ENCODE data around the gene FAM136A. TPM values are rescaled to one million over a fixed set of nuclear protein-coding genes. Genes with fewer than 3 reads are reported as not detected.

The FAM136A gene
- total and polyA plus RNA-seq, 7 donors: 14.1 to 74.5 (median 26.7) TPM

GRCh38 chr2:70341477-70341765, 39.6 kb upstream of the FAM136A start:
- peaks cover 0 to 7% (median under 1%) of the 10 kb centered on the region in 3 donors for H3K27me3 ChIP-seq (ENCODE audit: insufficient read depth in 3 of 3, low read length in 2 of 3)
- ATAC-seq (no peak), DNase-seq (no peak)
- no peaks in the 10 kb centered on the region for H3K4me1 ChIP-seq
- no peaks in the 10 kb centered on the region for H3K9me3 ChIP-seq
- H3K27ac ChIP-seq: no peak overlapping the region
- no peak overlapping the region for H3K4me3 ChIP-seq
- intact Hi-C loops (cut with DNase I): no loop called here
- H3K36me3 ChIP-seq (ENCODE audit: insufficient read depth in 1 of 2, low read depth in 1 of 2): no peaks in the 10 kb centered on the region
- TF ChIP-seq CTCF (IDR thresholded peaks at IDR 0.05): no peak

- TF ChIP-seq CTCF (IDR thresholded peaks at IDR 0.05): peak; percentile 55
- 8 to 10% (median 9%) methylated on average over 7 of the region's 7 CpGs for WGBS, 3 donors
- Histone ChIP-seq H3K27ac (no peak overlapping the region), H3K4me3 (no peak overlapping the region), H3K9me3 (no peaks in the 10 kb centered on the region), H3K27me3 (ENCODE audit: insufficient read depth in 3 of 3, low read length in 2 of 3) (peaks cover 0 to 4% (median 0%) of the 10 kb centered on the region in 3 donors), H3K36me3 (ENCODE audit: insufficient read depth in 1 of 2, low read depth in 1 of 2) (no peaks in the 10 kb centered on the region), H3K4me1 (no peaks in the 10 kb centered on the region)
- intact Hi-C loops (cut with DNase I): no loop called here
- DNase-seq (no peak), ATAC-seq (peak in 2 of 4 donors; percentile 50 to 60)
Measured at GRCh38 chr2:70340761-70341476, 39.1 kb upstream of the FAM136A start.

- DNase-seq (no peak), ATAC-seq (no peak)
- 64 to 67% (median 65%) methylated on average over 4 of the region's 4 CpGs for WGBS, 3 donors
- intact Hi-C loops (cut with DNase I): no loop called here
- no peak for TF ChIP-seq CTCF (IDR thresholded peaks at IDR 0.05)
- no peaks in the 10 kb centered on the region for H3K27me3 ChIP-seq (ENCODE audit: insufficient read depth in 3 of 3, low read length in 2 of 3)
- H3K4me3 ChIP-seq: no peak overlapping the region
- no peaks in the 10 kb centered on the region for H3K9me3 ChIP-seq
- H3K27ac ChIP-seq: no peak overlapping the region
- no peaks in the 10 kb centered on the region for H3K36me3 ChIP-seq (ENCODE audit: insufficient read depth in 1 of 2, low read depth in 1 of 2)
- H3K4me1 ChIP-seq: no peaks in the 10 kb centered on the region
Measured at GRCh38 chr2:70340075-70340474, 38.2 kb upstream of the FAM136A start.

DNA sequence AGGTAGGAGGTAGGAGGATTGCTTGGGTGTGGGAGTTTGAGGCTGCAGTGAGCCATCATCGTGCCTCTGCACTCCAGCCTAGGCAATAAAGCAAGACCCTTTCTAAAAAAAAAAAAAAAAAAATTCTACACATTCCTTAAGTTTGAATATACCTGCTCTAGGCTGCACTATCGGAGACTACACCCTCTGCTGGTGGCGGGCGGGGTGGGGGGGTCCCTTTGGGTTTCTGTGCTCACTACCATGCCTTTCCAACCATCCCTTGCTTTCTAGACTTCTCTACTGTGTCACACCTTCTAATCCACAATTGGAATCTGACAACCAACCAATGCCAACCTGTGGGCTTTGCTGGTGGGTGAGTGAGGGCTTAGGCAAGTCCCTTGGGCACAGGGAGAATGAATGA, 34.7 kb upstream of the FAM136A start:
- no peak for DNase-seq
- TF ChIP-seq CTCF (IDR thresholded peaks at IDR 0.05): no peak
- Histone ChIP-seq H3K27ac (no peak overlapping the region), H3K27me3 (ENCODE audit: insufficient read depth in 3 of 3, low read length in 2 of 3) (no peaks in the 10 kb centered on the region), H3K4me3 (no peak overlapping the region), H3K4me1 (no peaks in the 10 kb centered on the region), H3K9me3 (no peaks in the 10 kb centered on the region), H3K36me3 (ENCODE audit: insufficient read depth in 1 of 2, low read depth in 1 of 2) (no peaks in the 10 kb centered on the region)
- intact Hi-C loops (cut with DNase I): no loop called here
- no peak for ATAC-seq
- 76 to 86% (median 82%) methylated on average over 4 of the region's 4 CpGs for WGBS, 3 donors

DNA sequence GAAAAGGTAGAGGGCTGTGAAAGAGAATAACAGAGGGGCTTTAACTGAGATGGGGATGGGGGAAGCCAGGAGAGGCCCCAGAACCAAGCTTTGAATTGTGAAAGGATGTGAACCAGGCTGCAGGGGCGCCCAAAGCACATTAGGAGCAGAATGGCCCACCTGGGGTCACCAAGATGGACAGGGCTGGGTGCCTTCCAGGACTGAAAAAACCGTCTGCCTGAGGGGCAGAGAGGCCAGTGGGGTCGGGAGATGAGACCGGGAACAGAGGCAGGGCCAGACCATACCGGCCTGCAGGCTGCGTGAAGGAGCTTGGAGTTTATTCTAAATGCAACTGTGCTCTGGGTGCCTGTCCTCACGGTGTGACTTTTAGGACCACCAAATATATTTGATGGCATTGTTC, 29.1 kb upstream of the FAM136A start:
- no peaks in the 10 kb centered on the region for H3K9me3 ChIP-seq
- ATAC-seq (no peak), DNase-seq (no peak)
- 70 to 81% (median 77%) methylated on average over 7 of the region's 7 CpGs for WGBS, 3 donors
- intact Hi-C loops (cut with DNase I): no loop called here
- no peak overlapping the region for H3K27ac ChIP-seq
- H3K4me1 ChIP-seq: no peaks in the 10 kb centered on the region
- no peak for TF ChIP-seq CTCF (IDR thresholded peaks at IDR 0.05)
- H3K27me3 ChIP-seq (ENCODE audit: insufficient read depth in 3 of 3, low read length in 2 of 3): no peaks in the 10 kb centered on the region
- H3K4me3 ChIP-seq: no peak overlapping the region
- no peaks in the 10 kb centered on the region for H3K36me3 ChIP-seq (ENCODE audit: insufficient read depth in 1 of 2, low read depth in 1 of 2)

Data from psoas muscle (tissue), 8 donors.